GM21423 (cell line): ENCODE data around the gene ITIH5.
A peak's percentile ranks its signal among the peaks of the same experiment; 100 is the strongest.

Source experiments
- ATAC-seq: cut with Tn5 transposase; IDR thresholded peaks from one replicate; pipeline ENCODE4 v1.9.1; 2021; ENCODE audit warnings: mild to moderate bottlenecking, moderate library complexity; ENCODE audit not compliant: unreplicated experiment

ITIH5 gene

GRCh38 chr10:7526017-7526400 is 140.8 kb downstream of the ITIH5 start:
- ATAC-seq = no peak

GRCh38 chr10:7525314-7526016 is 141.3 kb downstream of the ITIH5 start:
- ATAC-seq = peak; percentile 66

- ATAC-seq = no peak
Observed at GRCh38 chr10:7523656-7524055, 143.1 kb downstream of the ITIH5 start.

GRCh38 chr10:7520507-7521485 is 146.0 kb downstream of the ITIH5 start:
- peak; percentile 78 for ATAC-seq

GRCh38 chr10:7519351-7519750 is 147.4 kb downstream of the ITIH5 start:
- ATAC-seq = no peak

- no peak for ATAC-seq
Observed at GRCh38 chr10:7518693-7519092, 148.1 kb downstream of the ITIH5 start.

GRCh38 chr10:7515439-7515838 is 151.3 kb downstream of the ITIH5 start:
- no peak for ATAC-seq

- no peak for ATAC-seq
Observed at GRCh38 chr10:7513936-7514335, 152.8 kb downstream of the ITIH5 start.

- no peak for ATAC-seq
Observed at GRCh38 chr10:7513455-7513854, 153.3 kb downstream of the ITIH5 start.

- no peak for ATAC-seq
Observed at GRCh38 chr10:7512487-7512886, 154.3 kb downstream of the ITIH5 start.

GRCh38 chr10:7511612-7512011 is 155.2 kb downstream of the ITIH5 start:
- no peak for ATAC-seq
